GM12874 (cell line): Measurements from ENCODE around the gene DIPK1C.

Experiments used
- CTCF ChIP-seq: IDR thresholded peaks from 2 replicates; pipeline ENCODE4 v1.5.1; 2011; ENCODE audit warnings: low read depth, mild to moderate bottlenecking, control low read depth, low read length, moderate library complexity; ENCODE audit not compliant: insufficient read depth

Gene DIPK1C

GRCh38 chr18:74472312-74472711, 15.2 kb upstream of the DIPK1C start:
- no peak for TF ChIP-seq CTCF

- no peak for TF ChIP-seq CTCF
These were observed 11.5 kb upstream of the DIPK1C start for GRCh38 chr18:74468547-74469061.

- no peak for TF ChIP-seq CTCF
These were observed 8.7 kb upstream of the DIPK1C start for GRCh38 chr18:74465775-74466174.

- no peak for TF ChIP-seq CTCF
These were observed 6.9 kb upstream of the DIPK1C start for GRCh38 chr18:74463983-74464382.

- no peak for TF ChIP-seq CTCF
These were observed 6.1 kb upstream of the DIPK1C start for GRCh38 chr18:74463254-74463653.

- TF ChIP-seq CTCF = no peak
These were observed 3.7 kb upstream of the DIPK1C start for GRCh38 chr18:74460825-74461224.

GRCh38 chr18:74459889-74460288, 2.8 kb upstream of the DIPK1C start:
- TF ChIP-seq CTCF = no peak
